HEK293 (cell line): ENCODE results near the gene LMNA.

ENCODE experiments used
- CTCF ChIA-PET: fragments of 350-600 bp; formaldehyde crosslinking; extraction: SDS; loops from one replicate; lab custom pipeline; 2021; ENCODE audit warnings: antibody characterized with exemption; lab: Yijun Ruan, JAX
- POLR2A ChIA-PET: fragments of 300-600 bp; formaldehyde crosslinking; extraction: SDS; loops from one replicate; lab custom pipeline; 2020; ENCODE audit warnings: antibody characterized with exemption, inconsistent platforms; lab: Yijun Ruan, JAX
- H3K27ac ChIP-seq: fragments of 200-500 bp; sonication (Bioruptor generic); 2 replicates; pipeline ENCODE4 v1.5.1; 2014; ENCODE audit warnings: low read depth, low read length, control low read depth, inconsistent platforms; ENCODE audit errors: extremely low read depth
- H3K36me3 ChIP-seq, 2 experiments: fragments of 200-500 bp in 1 of 2; sonication (Bioruptor generic) in 1 of 2; 1 replicate in 1 of 2; 2 replicates in 1 of 2; pipeline ENCODE4 v1.5.1; 2014 to 2017; ENCODE audit warnings: inconsistent platforms in 2 of 2, low read length in 2 of 2; ENCODE audit not compliant: control insufficient read depth in 2 of 2, insufficient read depth in 1 of 2
- H3K4me1 ChIP-seq: fragments of 200-500 bp; sonication (Bioruptor generic); 2 replicates; pipeline ENCODE4 v1.5.1; 2014; ENCODE audit warnings: mild to moderate bottlenecking, low read length, inconsistent platforms; ENCODE audit not compliant: control insufficient read depth, insufficient read depth
- H3K4me3 ChIP-seq: 2 replicates; pipeline ENCODE4 v1.5.1; 2011; ENCODE audit warnings: low read depth, mild to moderate bottlenecking, control low read depth, low read length, moderate library complexity
- H3K9me3 ChIP-seq: fragments of 200-500 bp; sonication (Bioruptor generic); 2 replicates; pipeline ENCODE4 v1.5.1; 2014; ENCODE audit warnings: low read depth, low read length, inconsistent platforms; ENCODE audit not compliant: control insufficient read depth, insufficient read depth
- AEBP2 ChIP-seq: fragments of 450-650 bp; formaldehyde crosslinking; IDR thresholded peaks from 2 replicates; pipeline ENCODE4 v1.5.1; 2016; ENCODE audit warnings: missing biosample characterization, missing genetic modification characterization, borderline replicate concordance
- EGR2 ChIP-seq: fragments of 450-650 bp; formaldehyde crosslinking; IDR thresholded peaks from 2 replicates; pipeline ENCODE4 v1.5.1; 2016; ENCODE audit warnings: low read depth, missing biosample characterization, missing genetic modification characterization
- FEZF1 ChIP-seq: fragments of 450-650 bp; formaldehyde crosslinking; IDR thresholded peaks from 2 replicates; pipeline ENCODE4 v1.5.1; 2016; ENCODE audit warnings: missing biosample characterization, missing genetic modification characterization
- HOXC10 ChIP-seq: sonication (generic); formaldehyde crosslinking; IDR thresholded peaks from 2 replicates; pipeline ENCODE4 v1.8.1; 2023; ENCODE audit warnings: mild to moderate bottlenecking, missing genetic modification reagents
- HOXD13 ChIP-seq: sonication (generic); formaldehyde crosslinking; IDR thresholded peaks from 2 replicates; pipeline ENCODE4 v1.8.0; 2022; ENCODE audit warnings: missing genetic modification reagents, borderline replicate concordance
- IKZF3 ChIP-seq: fragments of 450-650 bp; IDR thresholded peaks from 2 replicates; pipeline ENCODE4 v1.5.0; 2018; ENCODE audit warnings: missing biosample characterization, mild to moderate bottlenecking, missing genetic modification characterization, moderate library complexity
- KLF1 ChIP-seq: fragments of 450-650 bp; formaldehyde crosslinking; IDR thresholded peaks from 2 replicates; pipeline ENCODE4 v1.5.1; 2016; ENCODE audit warnings: missing biosample characterization, missing genetic modification characterization
- KLF9 ChIP-seq: fragments of 450-650 bp; formaldehyde crosslinking; IDR thresholded peaks from 2 replicates; pipeline ENCODE4 v1.5.1; 2016; ENCODE audit warnings: missing biosample characterization, missing genetic modification characterization, low read depth
- MYNN ChIP-seq: fragments of 450-650 bp; formaldehyde crosslinking; IDR thresholded peaks from 2 replicates; pipeline ENCODE4 v1.5.1; 2016; ENCODE audit warnings: missing biosample characterization, missing genetic modification characterization, borderline replicate concordance
- PRDM10 ChIP-seq: fragments of 450-650 bp; formaldehyde crosslinking; IDR thresholded peaks from 2 replicates; pipeline ENCODE4 v1.5.1; 2016; ENCODE audit warnings: missing biosample characterization, missing genetic modification characterization
- ZBTB21 ChIP-seq: fragments of 450-650 bp; formaldehyde crosslinking; IDR thresholded peaks from 2 replicates; pipeline ENCODE4 v1.5.1; 2017; ENCODE audit warnings: missing biosample characterization, missing genetic modification characterization
- ZBTB26 ChIP-seq: fragments of 450-650 bp; formaldehyde crosslinking; optimal IDR thresholded peaks from 2 replicates; pipeline ENCODE3; 2016; ENCODE audit warnings: missing biosample characterization, mild to moderate bottlenecking, missing genetic modification characterization
- ZBTB8A ChIP-seq: fragments of 450-650 bp; formaldehyde crosslinking; IDR thresholded peaks from 2 replicates; pipeline ENCODE4 v1.5.1; 2016; ENCODE audit warnings: missing biosample characterization, missing genetic modification characterization
- ZFHX2 ChIP-seq: fragments of 450-650 bp; formaldehyde crosslinking; conservative IDR thresholded peaks from 2 replicates; pipeline ENCODE4 v1.5.1; 2016; ENCODE audit warnings: missing biosample characterization, missing genetic modification characterization
- ZNF133 ChIP-seq: fragments of 450-650 bp; formaldehyde crosslinking; IDR thresholded peaks from 2 replicates; pipeline ENCODE4 v1.5.1; 2016; ENCODE audit warnings: missing biosample characterization, missing genetic modification characterization
- ZNF175 ChIP-seq: fragments of 450-650 bp; formaldehyde crosslinking; IDR thresholded peaks from 2 replicates; pipeline ENCODE4 v1.5.1; 2016; ENCODE audit warnings: missing biosample characterization, missing genetic modification characterization
- ZNF202 ChIP-seq: fragments of 450-650 bp; formaldehyde crosslinking; IDR thresholded peaks from 2 replicates; pipeline ENCODE4 v1.5.1; 2016; ENCODE audit warnings: missing biosample characterization, missing genetic modification characterization, borderline replicate concordance
- ZNF211 ChIP-seq: fragments of 450-650 bp; formaldehyde crosslinking; IDR thresholded peaks from 2 replicates; pipeline ENCODE4 v1.5.1; 2016; ENCODE audit warnings: low read depth, missing biosample characterization, missing genetic modification characterization
- ZNF341 ChIP-seq: fragments of 450-650 bp; formaldehyde crosslinking; IDR thresholded peaks from 2 replicates; pipeline ENCODE4; 2016; ENCODE audit warnings: low read depth, missing biosample characterization, missing genetic modification characterization
- ZNF366 ChIP-seq: fragments of 450-650 bp; formaldehyde crosslinking; conservative IDR thresholded peaks from 2 replicates; pipeline ENCODE4 v1.5.1; 2016; ENCODE audit warnings: missing biosample characterization, missing genetic modification characterization
- ZNF48 ChIP-seq: fragments of 450-650 bp; formaldehyde crosslinking; IDR thresholded peaks from 2 replicates; pipeline ENCODE4 v1.5.1; 2016; ENCODE audit warnings: missing biosample characterization, missing genetic modification characterization
- ZNF501 ChIP-seq: fragments of 450-650 bp; formaldehyde crosslinking; IDR thresholded peaks from 2 replicates; pipeline ENCODE4 v1.5.1; 2016; ENCODE audit warnings: missing biosample characterization, missing genetic modification characterization
- ZNF558 ChIP-seq: fragments of 450-650 bp; formaldehyde crosslinking; IDR thresholded peaks from 2 replicates; pipeline ENCODE4 v1.5.1; 2016; ENCODE audit warnings: missing biosample characterization, missing genetic modification characterization
- ZNF596 ChIP-seq: fragments of 450-650 bp; IDR thresholded peaks from 2 replicates; pipeline ENCODE4 v1.5.0; 2018; ENCODE audit warnings: missing biosample characterization, mild to moderate bottlenecking, missing genetic modification characterization, moderate library complexity
- ZNF692 ChIP-seq: fragments of 450-650 bp; formaldehyde crosslinking; IDR thresholded peaks from 2 replicates; pipeline ENCODE4 v1.5.1; 2016; ENCODE audit warnings: missing biosample characterization, missing genetic modification characterization
- ZNF701 ChIP-seq: fragments of 450-650 bp; formaldehyde crosslinking; IDR thresholded peaks from 2 replicates; pipeline ENCODE4 v1.5.1; 2016; ENCODE audit warnings: missing biosample characterization, missing genetic modification characterization
- ZNF830 ChIP-seq: fragments of 450-650 bp; IDR thresholded peaks from 2 replicates; pipeline ENCODE4 v1.5.0; 2018; ENCODE audit warnings: missing biosample characterization, missing genetic modification characterization, low read depth, mild to moderate bottlenecking, moderate library complexity
- ZSCAN16 ChIP-seq: fragments of 450-650 bp; formaldehyde crosslinking; IDR thresholded peaks from 2 replicates; pipeline ENCODE4 v1.5.1; 2016; ENCODE audit warnings: missing biosample characterization, missing genetic modification characterization

The LMNA gene

GRCh38 chr1:156080241-156080862 is 34.2 kb upstream of the LMNA start (continued):
- TF ChIP-seq HOXC10 (CRISPR knock-in tag) (no peak), IKZF3 (tag by site-specific recombination) (peak; percentile 30; the same call in 1 of the 2 replicates), ZNF701 (tag by site-specific recombination) (no peak), ZFHX2 (0 out of 2 replicates have a peak, but pooled peaks have one; percentile 8), KLF1 (tag by site-specific recombination) (peak; percentile 74; the same call in 1 of the 2 replicates), ZNF133 (peak; percentile 56), ZNF341 (tag by site-specific recombination) (peak; percentile 43; the same call in 1 of the 2 replicates), HOXD13 (CRISPR knock-in tag) (no peak), ZNF48 (tag by site-specific recombination) (no peak)

- CTCF ChIA-PET = no interaction called here
Observed at GRCh38 chr1:156080863-156081179, 33.7 kb upstream of the LMNA start.

GRCh38 chr1:156081180-156081916 is 33.2 kb upstream of the LMNA start:
- H3K4me3 ChIP-seq = peak overlapping the region; percentile 77
- H3K27ac ChIP-seq = peak overlapping the region; percentile 51; the same call in 1 of the 2 replicates
- peaks cover 0 to 17% of the 10 kb centered on the region in 2 experiments; a peak in 1 of 3 replicates for H3K36me3 ChIP-seq
- no peaks in the 10 kb centered on the region for H3K9me3 ChIP-seq
- POLR2A ChIA-PET = interaction anchor here (0.5 to 0.7 kb wide), 2 partner anchors 36 to 100 kb away, joined by 4 to 5 read pairs; no protein-coding TSS in a partner anchor
- CTCF ChIA-PET = interaction anchor here (0.7 to 1.6 kb wide), 2 partner anchors 15 to 48 kb away, joined by 3 to 6 read pairs; no protein-coding TSS in a partner anchor
- H3K4me1 ChIP-seq = peaks cover 3% of the 10 kb centered on the region; the same call in 1 of the 2 replicates
- peak; percentile 9 for TF ChIP-seq ZBTB26
- no peak for TF ChIP-seq ZNF558
- TF ChIP-seq ZNF692 (tag by site-specific recombination) = no peak
- TF ChIP-seq ZBTB8A (tag by site-specific recombination) = peak; percentile 65
- peak; percentile 52; the same call in 1 of the 2 replicates for TF ChIP-seq EGR2 (tag by site-specific recombination)
- TF ChIP-seq ZSCAN16 (tag by site-specific recombination) = no peak
- TF ChIP-seq AEBP2 (tag by site-specific recombination) = no peak
- no peak for TF ChIP-seq ZNF175 (tag by site-specific recombination)
- no peak for TF ChIP-seq PRDM10 (tag by site-specific recombination)
- no peak for TF ChIP-seq ZNF211 (tag by site-specific recombination)
- TF ChIP-seq ZNF202 (tag by site-specific recombination) = no peak
- no peak for TF ChIP-seq ZNF596 (tag by site-specific recombination)

More at GRCh38 chr1:156080863-156081179, 33.7 kb upstream of the LMNA start:
- H3K9me3 ChIP-seq = no peaks in the 10 kb centered on the region
- POLR2A ChIA-PET = interaction anchor here (0.5 kb wide), 1 partner anchor 36 kb away, joined by 5 read pairs; no protein-coding TSS in a partner anchor
- H3K36me3 ChIP-seq = peaks cover 0 to 23% of the 10 kb centered on the region in 2 experiments; a peak in 1 of 3 replicates
- peak overlapping the region; percentile 0; the same call in 1 of the 2 replicates for H3K4me3 ChIP-seq
- H3K27ac ChIP-seq = peak overlapping the region; percentile 51; the same call in 1 of the 2 replicates
- peaks cover 3% of the 10 kb centered on the region; the same call in 1 of the 2 replicates for H3K4me1 ChIP-seq
- TF ChIP-seq KLF1 (tag by site-specific recombination) (0 out of 2 replicates have a peak, but pooled peaks have one; percentile 23), KLF9 (tag by site-specific recombination) (peak; percentile 71), ZNF366 (no peak), ZNF501 (no peak), MYNN (tag by site-specific recombination) (no peak), ZBTB21 (tag by site-specific recombination) (no peak), ZNF830 (tag by site-specific recombination) (no peak), ZNF341 (tag by site-specific recombination) (no peak), FEZF1 (tag by site-specific recombination) (no peak)
